GM12892 (cell line): ENCODE data around the gene LRRC45.

Experiments
- DNase-seq: peaks from one replicate; pipeline ENCODE4 v3.0.0; 2011; ENCODE audit not compliant: insufficient read length
- FAIRE-seq: peaks from 2 replicates; lab custom pipeline; 2011; peaks lifted over from hg19 to GRCh38; lab: Jason Lieb, UNC
- POLR2A ChIP-seq: IDR thresholded peaks from 2 replicates; pipeline ENCODE4 v1.6.1; 2011; ENCODE audit warnings: low read depth, low read length, control low read depth
- POLR2AphosphoS5 ChIP-seq: IDR thresholded peaks from 2 replicates; pipeline ENCODE4 v1.6.1; 2011; ENCODE audit warnings: low read depth, low read length, control low read depth
- TAF1 ChIP-seq: IDR thresholded peaks from 2 replicates; pipeline ENCODE4 v1.6.1; 2011; ENCODE audit warnings: low read depth, mild to moderate bottlenecking, control low read depth, low read length, borderline replicate concordance

Gene LRRC45

DNA sequence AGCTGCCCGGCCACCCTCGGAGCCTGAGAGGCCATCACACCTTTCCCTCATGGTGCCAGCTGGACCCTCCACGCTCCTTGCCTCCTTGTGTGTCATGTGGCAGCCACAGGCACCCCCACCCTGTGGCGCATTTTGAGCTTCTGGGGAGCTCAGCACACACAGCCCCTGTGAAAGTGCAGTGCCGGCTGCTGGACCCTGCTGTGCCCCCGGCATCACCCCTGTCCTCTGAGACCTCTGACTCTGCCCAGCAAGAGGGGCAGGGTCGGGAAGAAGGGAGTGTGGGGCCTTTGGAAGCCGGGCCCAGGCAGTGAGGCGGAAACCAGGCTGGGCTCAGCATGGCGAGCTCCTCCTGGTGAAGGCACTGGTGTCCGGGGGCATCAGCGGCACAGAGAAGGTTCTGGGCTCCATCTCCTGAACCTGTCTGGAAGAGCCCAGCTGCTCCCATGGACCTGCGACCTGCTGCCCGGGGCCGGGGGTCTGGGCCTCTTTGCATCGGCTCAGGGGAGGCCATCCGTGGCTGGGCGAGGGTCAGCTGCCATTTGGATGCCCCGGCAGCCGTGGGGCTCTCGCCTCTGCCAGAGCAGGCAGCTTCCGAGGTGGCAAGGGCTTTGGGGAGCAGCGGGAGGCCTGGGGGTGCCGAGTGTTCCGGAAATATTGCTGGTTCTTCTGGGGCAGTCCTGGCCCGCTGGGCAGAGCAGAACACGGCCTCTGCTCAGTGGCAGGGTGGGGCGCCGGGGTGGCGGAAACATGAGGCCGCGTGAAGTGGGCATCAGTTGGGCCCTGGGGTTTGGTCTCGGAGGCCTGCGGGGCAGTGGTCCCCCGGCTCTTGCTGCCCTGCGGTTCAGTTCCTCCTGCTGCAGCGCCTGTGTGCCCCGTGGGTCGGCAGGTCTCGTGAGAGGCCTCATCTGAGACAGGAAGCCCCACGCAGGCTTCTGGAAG is 18.3 kb upstream of the LRRC45 start:
- FAIRE-seq (no peak), DNase-seq (no peak)
- TF ChIP-seq POLR2A = no peak
- TF ChIP-seq POLR2AphosphoS5 = no peak
- no peak for TF ChIP-seq TAF1

DNA sequence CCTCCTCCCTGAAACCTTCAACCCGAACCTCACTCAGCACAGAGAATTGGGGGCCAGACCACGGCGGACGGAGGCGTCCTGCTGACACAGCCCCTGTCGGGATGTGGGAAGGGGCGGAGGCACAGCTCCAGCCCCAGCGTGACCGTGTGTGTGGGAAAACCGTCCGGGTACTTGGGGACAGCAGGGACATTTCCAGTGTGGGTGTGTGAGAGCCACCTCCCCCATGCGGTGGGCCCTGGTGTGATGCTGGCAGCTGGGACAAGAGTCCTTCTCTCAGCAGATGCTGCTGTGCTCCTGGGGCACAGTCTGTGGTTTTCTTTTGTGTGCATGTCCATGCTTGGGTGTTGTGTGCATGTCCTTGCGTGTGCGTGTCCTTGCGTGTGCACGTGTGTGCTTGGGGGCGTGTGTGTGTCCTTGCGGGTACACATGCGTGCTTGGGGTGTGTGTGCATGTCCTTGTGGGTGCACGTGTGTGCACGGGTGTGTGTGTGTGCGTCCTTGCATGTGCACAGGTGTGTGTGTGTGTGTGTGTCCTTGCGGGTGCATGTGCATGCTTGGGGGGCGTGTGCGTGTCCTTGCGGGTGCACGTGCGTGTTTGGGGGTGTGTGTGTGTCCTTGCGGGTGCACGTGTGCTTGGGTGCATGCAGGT is 17.3 kb upstream of the LRRC45 start:
- no peak for FAIRE-seq
- TF ChIP-seq TAF1 (no peak), POLR2A (no peak)
- no peak for DNase-seq

DNA sequence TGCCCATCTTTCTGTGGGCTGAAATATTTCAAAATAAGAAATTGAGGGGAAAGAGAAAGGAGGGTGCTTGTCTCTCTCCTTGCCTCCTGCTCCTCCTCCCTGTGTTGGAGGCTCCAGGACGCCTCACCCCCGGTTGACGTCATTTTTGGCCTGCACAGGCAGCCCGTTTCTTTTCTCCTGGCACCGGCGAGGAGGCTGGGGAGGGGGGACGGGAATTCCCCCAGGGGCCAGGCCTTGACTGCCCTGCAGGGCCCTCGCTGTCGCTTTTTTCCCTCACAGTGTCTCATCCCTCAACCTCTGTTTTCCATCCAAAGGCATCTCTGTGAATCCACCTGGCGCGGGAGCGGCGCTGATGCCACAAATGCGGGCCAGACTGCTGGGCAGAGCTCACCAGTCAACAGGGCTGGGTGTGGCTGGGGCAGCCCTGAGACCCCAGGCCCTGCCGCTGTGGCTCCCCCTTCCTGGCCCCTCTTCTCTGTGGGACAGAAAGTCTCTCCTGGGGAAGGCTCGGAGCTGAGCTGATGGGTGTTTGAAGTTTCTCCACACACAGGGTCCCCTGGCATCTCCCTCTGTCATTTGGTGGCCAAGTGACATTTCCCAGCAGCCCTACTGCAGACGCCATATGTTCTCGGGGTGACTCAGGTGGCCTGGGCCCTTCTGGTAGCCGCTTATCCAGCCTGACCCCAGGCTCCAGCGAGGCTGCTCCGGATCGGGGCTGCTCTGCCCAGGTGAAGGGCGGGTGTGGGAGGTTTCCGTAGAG is 16.5 kb upstream of the LRRC45 start:
- FAIRE-seq = no peak
- no peak for DNase-seq
- TF ChIP-seq POLR2AphosphoS5 (no peak), POLR2A (no peak), TAF1 (no peak)

DNA sequence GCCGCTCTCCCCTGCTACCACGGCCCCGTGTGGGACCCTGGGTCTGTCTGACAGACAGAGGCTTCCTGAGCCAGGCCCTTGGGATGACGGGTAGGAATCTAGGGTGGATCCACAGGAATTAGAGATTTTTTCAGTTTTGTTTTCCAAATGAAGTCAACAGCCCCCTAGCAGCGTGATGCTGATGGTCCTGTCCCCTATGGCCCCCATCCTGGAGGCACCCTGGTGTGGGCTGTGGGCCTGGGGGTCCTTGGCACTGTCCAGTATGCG is 15.9 kb upstream of the LRRC45 start:
- DNase-seq (no peak), FAIRE-seq (no peak)
- TF ChIP-seq POLR2A (no peak), TAF1 (no peak), POLR2AphosphoS5 (no peak)

DNA sequence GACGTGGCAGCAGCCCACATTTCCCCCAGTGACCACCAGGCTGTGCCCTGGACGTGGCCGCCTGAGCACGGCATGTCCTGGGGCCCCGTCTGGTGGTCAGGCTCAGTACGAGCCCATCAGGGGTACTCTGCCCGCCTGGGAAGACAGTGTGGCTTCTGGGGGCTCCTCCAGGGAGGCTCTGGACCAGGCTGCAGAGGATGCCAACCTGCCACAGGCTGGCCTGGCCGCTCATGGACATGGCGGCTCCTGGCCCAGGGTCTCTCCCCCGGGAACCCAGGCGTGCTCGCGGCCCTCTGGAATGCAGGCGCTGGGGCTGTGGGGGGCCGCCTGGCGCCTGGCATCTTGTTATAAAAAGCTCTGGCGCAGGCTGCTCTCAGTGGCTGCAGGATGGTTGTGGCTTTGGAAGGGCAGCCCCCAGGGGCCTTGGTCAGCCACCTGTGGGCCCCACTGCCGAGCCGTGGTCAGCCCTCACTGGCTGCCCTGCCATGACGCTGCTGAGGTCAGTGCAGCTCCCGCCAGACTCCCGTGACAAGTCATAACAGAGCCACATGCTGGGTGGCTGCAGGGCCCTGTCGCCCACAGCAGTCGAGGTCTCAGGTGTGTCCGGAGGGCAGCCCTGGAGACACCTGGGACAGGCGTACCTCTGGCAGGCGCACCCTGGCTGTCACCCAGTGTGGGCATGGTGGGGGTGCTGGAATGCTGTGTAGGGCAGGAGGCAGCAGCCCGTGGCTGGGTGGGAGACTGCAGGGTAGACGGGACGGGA is 15.4 kb upstream of the LRRC45 start:
- DNase-seq = no peak
- TF ChIP-seq POLR2AphosphoS5 = no peak
- no peak for TF ChIP-seq POLR2A
- no peak for TF ChIP-seq TAF1
- FAIRE-seq = no peak

DNA sequence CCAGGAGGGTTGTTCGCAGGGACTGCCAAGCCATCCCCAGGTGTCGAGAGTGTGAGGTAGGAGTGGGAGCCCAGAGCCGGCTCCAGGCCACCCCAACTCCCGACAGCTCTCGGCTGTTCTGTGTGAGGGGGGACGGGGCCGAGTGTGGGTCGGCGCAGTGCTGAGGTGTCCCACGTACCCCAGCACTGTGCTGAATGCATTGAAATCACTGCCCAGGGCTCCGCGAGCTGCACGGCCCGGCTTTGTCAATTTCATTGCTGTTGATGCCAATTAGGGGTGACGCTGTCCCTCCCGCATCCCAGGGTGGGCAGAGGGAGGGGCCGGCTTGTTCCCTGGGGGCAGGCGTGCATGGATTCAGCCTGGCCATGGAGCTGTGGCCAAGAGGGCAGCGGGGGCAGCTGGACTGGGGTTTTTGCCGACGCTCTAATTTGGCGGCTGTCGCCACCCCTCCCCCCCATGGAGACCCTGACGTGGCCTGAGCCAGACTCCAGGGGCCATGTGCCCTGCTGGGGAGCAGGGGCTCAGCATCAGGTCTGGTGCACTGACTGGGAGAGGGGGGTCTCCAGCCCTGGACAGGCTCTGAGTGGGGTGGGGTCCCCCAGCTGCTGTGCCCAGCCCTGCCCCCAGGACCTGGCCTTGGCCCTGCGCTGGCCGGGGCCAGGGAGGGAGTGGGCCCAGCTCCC is 14.7 kb upstream of the LRRC45 start:
- FAIRE-seq = no peak
- TF ChIP-seq TAF1 = no peak
- TF ChIP-seq POLR2AphosphoS5 = no peak
- no peak for TF ChIP-seq POLR2A

DNA sequence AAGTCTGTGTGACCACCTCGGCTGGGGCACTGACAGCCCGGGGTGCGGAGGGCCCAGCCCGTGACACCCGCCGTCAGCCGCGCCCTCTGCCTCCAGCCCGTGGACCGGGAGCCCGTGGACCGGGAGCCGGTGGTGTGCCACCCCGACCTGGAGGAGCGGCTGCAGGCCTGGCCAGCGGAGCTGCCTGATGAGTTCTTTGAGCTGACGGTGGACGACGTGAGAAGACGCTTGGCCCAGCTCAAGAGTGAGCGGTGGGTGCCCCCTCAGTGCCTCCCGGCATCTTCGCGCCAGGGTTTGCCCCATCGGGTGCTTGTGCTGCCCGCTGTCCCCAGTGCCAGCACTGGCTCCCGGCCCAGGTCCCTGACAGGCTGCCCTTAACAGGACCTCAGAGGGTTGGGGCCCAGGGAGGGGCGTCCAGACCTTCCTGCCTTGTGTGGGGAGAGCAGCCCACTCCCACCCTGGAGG is 14.1 kb upstream of the LRRC45 start:
- TF ChIP-seq TAF1 = no peak
- TF ChIP-seq POLR2AphosphoS5 = no peak
- TF ChIP-seq POLR2A = no peak
- DNase-seq (no peak), FAIRE-seq (no peak)

More for the DNA sequence above, 14.7 kb upstream of the LRRC45 start:
- DNase-seq = no peak

DNA sequence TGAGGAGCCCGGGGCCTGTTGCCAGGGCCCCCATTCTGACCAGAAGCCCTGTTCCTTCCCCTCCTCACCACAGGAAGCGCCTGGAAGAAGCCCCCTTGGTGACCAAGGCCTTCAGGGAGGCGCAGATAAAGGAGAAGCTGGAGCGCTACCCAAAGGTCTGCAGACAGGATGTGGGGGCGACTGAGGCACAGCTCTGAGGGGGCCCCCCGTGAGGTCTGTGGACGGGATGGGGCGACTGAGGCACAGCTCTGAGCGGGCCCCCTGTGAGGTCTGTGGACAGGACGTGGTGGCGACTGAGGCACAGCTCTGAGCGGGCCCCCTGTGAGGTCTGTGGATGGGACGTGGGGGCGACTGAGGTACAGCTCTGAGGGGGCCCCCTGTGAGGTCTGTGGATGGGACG is 13.7 kb upstream of the LRRC45 start:
- no peak for FAIRE-seq
- no peak for DNase-seq
- TF ChIP-seq POLR2AphosphoS5 (no peak), TAF1 (no peak), POLR2A (no peak)

DNA sequence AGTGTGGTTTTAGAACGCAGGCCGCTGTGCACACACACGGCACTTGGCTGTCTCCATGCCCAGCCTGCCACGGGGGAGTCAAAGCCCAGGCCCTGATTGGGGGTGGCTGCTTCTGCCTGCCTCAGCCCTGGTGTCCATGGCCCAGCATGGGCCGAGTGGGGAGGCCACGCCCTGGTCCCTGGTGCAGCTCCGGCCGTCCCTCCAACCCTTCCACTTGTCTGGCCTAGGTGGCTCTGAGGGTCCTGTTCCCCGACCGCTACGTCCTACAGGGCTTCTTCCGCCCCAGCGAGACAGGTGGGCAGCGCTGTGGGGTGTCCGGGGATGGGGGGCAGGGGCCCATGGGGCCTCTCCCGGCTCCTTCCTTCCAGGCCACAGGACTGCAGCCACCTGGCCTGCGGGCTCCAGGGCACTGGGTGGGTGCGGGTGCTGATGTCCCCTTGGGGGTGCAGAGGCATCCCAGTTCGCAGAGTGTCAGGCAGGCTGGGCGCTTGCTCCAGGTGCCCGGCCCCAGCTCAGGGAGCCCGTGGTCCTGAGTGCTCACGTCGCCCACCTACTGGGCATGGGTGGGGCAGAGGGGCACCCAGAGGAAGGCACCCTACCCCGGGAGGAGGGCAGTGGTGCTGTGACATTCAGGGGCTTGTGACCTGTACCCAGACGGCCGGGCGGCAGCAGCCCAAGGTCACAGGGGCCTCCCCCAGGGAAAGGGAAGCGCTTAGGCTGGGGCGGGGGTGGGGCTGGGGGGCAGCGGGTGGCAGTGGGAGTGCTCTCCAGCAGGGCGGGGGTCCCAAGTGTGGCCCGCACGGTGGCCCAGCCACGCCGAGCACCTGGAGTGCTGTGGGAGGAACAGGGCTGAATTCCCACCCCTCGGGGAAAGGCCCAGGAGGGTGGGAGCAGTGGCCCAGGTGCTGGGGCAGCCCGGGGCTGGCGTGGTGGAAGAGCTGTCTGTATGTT is 12.3 kb upstream of the LRRC45 start:
- FAIRE-seq = no peak
- no peak for DNase-seq
- TF ChIP-seq POLR2A (no peak), POLR2AphosphoS5 (no peak), TAF1 (no peak)

DNA sequence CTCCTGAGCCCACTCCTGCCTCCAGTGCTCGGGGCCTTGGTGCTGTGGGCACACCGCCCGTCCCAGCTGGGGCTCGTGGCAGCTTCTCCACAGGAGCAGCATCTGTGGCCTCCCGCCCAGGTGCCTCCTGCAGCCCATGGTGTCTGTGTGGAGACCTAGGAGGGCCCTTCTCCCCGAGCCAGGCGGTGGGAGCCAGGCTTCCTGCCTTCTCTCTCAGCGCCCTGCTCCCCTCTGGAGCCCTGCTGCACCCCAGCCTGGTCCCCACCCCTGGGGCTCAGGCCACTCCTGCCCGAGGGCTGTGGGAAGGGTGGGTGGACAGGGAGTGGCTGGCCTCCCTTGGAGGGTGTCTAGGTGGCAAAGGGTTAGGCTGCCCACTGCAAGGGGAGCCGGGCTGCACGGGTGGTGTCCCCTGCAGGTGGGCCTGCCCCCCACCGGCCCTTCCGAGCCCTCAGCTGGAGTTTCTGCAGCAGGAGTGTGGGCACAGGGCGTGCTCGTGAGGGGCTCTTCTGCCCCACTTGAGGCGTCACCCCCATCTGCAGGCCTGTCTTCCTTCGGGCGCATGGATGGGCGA is 11.4 kb upstream of the LRRC45 start:
- no peak for FAIRE-seq
- TF ChIP-seq POLR2A (no peak), TAF1 (no peak), POLR2AphosphoS5 (no peak)

More for the DNA sequence above, 11.4 kb upstream of the LRRC45 start:
- no peak for DNase-seq
